Keratinocyte (primary cell): ENCODE data around the gene IFI16.

ENCODE experiments used
- EZH2 ChIP-seq: IDR thresholded peaks from one replicate; pipeline ENCODE4 v1.6.1; 2012; ENCODE audit warnings: inconsistent platforms, mild to moderate bottlenecking, low read length, moderate library complexity
- TF ChIP-seq, protein P1 (sequence below), 3 experiments: IDR thresholded peaks in 1 of 3; conservative IDR thresholded peaks in 1 of 3; optimal IDR thresholded peaks in 1 of 3; 2 replicates in 2 of 3; 3 replicates in 1 of 3; pipeline versions ENCODE3 to v1.5.1; 2011; ENCODE audit warnings: low read length in 3 of 3, mild to moderate bottlenecking in 3 of 3, moderate library complexity in 2 of 3, control low read depth in 1 of 3, inconsistent platforms in 1 of 3; ENCODE audit not compliant: insufficient read depth in 2 of 3; ENCODE audit errors: extremely low read depth in 1 of 3

DNA sequence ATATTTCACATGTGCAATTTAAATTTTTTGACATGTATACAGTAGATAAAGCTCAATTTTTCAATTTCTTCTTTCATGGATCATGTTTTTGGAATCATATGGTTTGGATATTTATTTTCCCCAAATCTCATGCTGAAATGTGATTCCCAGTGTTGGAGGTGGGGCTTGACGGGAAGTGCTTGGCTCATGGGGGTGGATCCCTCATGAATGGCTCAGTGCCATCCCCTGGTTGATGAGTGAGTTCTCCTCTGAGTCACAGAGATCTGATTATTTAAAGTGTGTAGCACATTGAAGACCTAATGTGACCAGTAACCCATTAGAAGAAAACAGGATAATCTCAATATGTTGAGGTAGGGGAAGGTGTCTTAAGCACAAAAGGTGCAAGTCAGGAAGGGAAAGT is 9.1 kb upstream of the IFI16 start:
- TF ChIP-seq, protein P1, sequence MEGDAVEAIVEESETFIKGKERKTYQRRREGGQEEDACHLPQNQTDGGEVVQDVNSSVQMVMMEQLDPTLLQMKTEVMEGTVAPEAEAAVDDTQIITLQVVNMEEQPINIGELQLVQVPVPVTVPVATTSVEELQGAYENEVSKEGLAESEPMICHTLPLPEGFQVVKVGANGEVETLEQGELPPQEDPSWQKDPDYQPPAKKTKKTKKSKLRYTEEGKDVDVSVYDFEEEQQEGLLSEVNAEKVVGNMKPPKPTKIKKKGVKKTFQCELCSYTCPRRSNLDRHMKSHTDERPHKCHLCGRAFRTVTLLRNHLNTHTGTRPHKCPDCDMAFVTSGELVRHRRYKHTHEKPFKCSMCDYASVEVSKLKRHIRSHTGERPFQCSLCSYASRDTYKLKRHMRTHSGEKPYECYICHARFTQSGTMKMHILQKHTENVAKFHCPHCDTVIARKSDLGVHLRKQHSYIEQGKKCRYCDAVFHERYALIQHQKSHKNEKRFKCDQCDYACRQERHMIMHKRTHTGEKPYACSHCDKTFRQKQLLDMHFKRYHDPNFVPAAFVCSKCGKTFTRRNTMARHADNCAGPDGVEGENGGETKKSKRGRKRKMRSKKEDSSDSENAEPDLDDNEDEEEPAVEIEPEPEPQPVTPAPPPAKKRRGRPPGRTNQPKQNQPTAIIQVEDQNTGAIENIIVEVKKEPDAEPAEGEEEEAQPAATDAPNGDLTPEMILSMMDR (optimal IDR thresholded peaks at IDR 0.05 in 1 of 3, IDR thresholded peaks at IDR 0.05 in 1 of 3, conservative IDR thresholded peaks at IDR 0.05 in 1 of 3; ENCODE audit: extremely low read depth in 1 of 3, insufficient read depth in 2 of 3, low read length in 3 of 3) = no peak
- no peak for TF ChIP-seq EZH2
